Thyroid gland (tissue), 4 donors: ENCODE data around the gene CCDC9B.

Experiments used
- CTCF ChIP-seq, 6 experiments: fragments of 200-600 bp in 3 of 6; fragments of 450-650 bp in 3 of 6; sonication (generic) in 3 of 6; IDR thresholded peaks; one replicate each; pipeline ENCODE4 v1.5.1; 2016 to 2019; ENCODE audit warnings: antibody characterized with exemption in 6 of 6, mild to moderate bottlenecking in 2 of 6, inconsistent platforms in 1 of 6, moderate library complexity in 1 of 6
- POLR2A ChIP-seq, 2 donors: fragments of 450-650 bp; IDR thresholded peaks; one replicate each; pipeline ENCODE4 v1.6.1; 2017; ENCODE audit warnings: antibody characterized with exemption in 2 of 2, mild to moderate bottlenecking in 2 of 2, moderate library complexity in 1 of 2

GRCh38 chr15:40302981-40303380 lies 37.8 kb downstream of the CCDC9B start:
- TF ChIP-seq CTCF (IDR thresholded peaks at IDR 0.05) (no peak), POLR2A (IDR thresholded peaks at IDR 0.05) (no peak)
